Cortex of kidney (tissue), 1 donor: Measurements from ENCODE around the gene RPL3.

Source experiments
- DNase-seq: peaks from one replicate; lab custom pipeline; 2025; lab: John Stamatoyannopoulos, UW

RPL3 gene

DNA sequence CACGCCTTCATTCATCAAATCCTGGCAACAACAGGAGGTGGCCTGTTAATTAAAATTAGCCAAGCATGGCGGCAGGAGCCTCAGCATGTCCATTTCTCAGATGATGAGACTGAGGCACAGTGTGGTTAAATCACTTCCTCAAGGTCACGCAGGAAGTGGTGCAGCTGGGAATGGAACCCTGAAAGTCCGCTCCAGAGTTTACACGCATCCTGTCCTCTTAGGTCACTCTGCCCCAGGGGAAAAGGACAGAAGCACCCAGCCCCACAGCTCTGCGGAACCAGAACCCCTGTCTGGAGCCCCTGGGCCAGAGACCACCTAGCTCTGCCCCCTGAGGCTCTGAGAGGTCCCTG, 19.6 kb downstream of the RPL3 start:
- DNase-seq = no peak

DNA sequence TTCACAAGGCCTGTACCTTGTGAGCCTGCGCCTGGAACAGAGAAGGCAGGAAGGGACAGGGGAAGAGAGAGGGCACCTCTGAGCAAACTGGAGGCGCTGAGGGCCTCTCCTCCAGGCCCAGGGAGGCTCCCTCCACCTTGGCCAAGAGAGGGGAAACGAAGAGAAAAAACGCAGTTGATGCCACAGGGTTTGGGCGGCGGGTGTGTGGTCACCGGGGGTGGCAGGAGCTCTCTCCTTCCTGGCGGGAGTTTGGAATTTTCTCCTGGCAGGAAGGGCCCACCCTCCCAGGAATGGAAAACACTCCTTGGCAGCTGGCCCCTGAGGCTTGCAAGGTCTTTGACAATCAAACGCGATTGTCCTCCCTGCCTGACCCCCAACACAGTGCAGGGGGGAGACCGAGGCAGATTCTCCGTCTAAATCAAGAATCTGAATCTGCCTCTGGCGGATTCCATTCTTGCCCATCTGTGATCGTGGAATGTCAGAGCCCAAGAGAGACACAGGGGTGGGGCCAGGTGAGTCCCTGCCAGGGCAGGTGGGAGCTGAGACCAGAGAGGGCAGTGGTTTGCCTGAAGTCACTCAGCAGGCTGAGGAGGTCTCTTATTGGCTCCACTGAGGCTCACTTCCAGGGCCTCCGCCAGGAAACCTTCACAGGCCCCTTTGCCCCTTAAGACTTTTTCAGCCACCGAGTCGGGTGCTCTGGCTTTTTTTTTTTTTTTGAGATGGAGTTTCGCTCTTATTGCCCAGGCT, 21.0 kb downstream of the RPL3 start:
- DNase-seq = no peak

GRCh38 chr22:39297490-39298240, 21.8 kb downstream of the RPL3 start:
- no peak for DNase-seq

- no peak for DNase-seq
Measured at GRCh38 chr22:39296981-39297489, 22.4 kb downstream of the RPL3 start.

DNA sequence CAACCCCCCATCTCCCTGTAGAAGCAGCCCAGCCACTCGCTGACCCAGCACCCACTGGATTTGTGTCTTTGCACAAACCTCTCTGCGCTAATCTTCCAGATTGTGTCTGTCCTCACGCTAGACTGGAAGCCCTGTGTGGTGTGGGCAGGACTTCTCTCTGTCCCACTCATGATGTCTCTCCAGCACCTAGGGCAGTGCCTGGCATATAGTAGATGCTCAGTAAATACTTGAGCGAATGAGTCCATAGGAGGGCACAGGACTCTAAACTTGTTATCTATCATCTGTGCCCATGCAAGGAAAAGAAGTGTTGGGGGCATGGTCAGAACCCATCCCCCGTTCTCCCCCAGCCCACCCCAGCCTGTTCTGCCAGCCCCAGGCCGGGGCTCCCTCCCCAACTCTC, 22.9 kb downstream of the RPL3 start:
- DNase-seq = no peak

DNA sequence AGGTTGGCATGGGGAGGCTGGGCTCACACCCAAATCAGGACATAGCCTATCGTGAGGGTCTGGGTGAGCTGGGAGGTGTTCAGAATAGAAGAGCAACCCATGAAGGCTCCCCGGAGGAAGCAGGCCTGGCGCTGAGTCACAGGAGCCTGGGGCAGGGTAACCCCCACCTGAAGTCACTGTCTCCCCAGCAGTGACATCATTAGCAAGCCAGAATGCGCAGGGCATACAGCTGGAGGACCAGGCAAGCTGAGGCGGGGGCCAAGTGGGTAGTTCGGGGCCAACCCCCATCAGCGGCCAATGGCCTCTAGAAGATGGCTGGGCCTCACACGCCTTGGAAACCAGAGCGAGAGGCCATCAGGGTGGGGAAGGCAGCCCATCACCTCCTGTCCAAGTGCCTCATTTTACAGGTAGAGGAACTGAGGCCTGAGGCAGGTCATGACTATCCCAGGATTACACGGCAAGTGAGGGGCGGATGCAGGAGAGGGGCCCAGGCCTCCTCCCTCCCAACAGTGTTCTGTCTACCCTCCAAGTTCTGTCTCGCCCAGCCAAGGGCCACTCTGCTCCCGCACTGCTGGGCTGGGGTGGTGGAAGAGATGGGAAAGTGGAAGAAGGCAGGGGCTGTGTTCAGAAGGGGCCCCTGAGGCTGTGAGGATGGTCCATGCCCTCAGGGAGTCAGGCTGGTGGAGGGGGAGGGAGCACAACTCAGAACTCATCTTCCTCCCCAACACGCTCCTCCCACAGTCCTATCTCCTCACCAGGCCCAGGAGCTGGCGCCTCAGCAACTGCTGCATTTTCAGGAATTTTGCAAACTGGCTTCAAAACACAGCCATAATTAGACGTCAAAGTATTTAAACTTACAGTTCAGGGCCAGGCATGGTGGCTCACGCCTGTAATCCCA, 24.6 kb downstream of the RPL3 start:
- no peak for DNase-seq

DNA sequence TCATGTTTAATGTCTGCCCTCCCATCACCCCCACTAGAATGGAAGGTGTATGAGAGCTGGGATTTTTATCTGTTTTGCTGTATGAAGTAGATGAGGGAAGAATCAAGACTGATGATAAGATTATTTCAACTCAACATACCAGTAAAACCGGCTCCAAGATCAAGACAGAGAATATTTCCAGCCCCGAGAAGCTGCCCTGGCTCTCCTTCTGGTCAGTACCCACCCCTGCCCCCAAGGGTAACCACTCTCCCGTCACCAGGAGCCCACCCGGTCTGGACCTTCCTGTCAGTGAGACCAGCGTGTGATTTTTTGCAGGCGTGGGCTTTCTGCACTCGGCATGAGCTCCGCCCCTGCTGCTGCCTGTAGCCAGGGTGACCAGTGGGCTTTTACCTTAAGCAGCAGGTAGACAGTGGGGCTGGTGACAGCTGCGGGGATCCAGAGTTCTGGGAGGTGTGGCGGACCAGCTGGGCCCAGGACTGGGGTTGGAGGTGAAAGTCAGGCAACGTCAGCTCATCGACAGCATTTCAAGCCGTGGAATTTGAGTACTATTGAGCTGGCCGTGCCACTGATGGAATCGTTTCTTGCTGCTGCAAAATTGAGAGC, 25.6 kb downstream of the RPL3 start:
- no peak for DNase-seq

GRCh38 chr22:39292561-39293074, 26.8 kb downstream of the RPL3 start:
- DNase-seq = no peak

DNA sequence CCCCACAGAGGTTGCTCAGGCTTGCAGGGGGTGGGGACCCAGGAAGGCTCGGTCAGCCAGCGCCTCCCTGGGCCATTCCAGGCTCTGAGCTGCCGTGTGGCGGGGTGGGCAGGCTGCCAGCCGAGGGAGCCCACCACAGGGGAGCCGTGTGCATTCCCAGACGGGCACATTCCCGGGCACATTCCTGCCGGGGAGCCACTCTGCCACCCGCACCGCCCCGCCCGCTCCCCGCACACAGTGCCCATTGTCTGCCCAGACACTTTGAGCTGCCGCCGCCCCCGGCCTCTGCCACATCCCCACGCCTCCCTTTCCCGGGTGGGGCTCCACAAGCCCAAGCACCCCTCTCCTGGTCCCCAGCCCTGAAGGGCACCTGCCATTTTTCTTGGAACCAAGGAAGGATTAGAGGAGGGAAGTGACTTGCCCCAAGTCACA, 27.4 kb downstream of the RPL3 start:
- no peak for DNase-seq

DNA sequence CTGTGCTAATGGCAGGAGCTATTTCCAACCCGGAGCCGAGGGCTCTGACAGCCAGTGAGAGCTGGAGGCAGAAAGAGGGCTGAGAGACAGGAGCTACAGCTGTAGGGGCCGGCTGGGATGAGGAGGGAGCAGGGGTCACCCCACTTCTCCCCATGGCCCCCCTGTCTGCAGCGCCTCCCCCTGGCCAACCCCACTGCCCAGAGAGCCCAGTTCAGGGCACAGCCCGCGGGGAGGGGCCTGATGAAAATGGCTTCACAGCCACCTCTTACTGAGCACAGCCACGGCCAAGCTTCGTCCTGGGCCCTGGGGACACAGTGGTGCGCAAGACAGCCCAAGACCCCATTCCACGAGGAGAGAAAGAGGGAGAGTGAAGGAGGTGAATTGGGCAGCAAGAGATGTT, 27.9 kb downstream of the RPL3 start:
- no peak for DNase-seq

DNA sequence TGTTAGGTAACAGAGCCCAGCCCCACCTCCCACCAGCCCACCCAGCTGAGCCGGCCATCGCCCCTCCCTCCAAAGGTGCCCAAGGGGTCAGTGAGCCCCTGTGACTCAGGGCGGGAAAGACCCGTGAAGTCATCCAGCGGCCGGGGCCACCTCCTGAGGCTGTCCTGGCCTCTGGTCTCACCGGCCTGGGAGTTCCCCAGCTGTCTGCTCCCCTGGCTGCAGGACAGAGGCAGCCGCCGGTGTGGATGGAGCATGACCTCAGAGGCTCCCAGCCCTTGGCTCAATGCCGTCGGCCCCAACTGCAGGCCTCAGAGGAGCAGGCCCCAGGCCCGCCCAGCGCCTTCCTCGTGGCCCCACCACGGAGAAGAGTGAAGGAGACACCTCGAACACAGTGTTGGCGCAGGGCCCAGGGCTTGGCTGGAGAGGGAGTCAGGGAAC, 28.7 kb downstream of the RPL3 start:
- no peak for DNase-seq

GRCh38 chr22:39289975-39290720, 29.3 kb downstream of the RPL3 start:
- no peak for DNase-seq

DNA sequence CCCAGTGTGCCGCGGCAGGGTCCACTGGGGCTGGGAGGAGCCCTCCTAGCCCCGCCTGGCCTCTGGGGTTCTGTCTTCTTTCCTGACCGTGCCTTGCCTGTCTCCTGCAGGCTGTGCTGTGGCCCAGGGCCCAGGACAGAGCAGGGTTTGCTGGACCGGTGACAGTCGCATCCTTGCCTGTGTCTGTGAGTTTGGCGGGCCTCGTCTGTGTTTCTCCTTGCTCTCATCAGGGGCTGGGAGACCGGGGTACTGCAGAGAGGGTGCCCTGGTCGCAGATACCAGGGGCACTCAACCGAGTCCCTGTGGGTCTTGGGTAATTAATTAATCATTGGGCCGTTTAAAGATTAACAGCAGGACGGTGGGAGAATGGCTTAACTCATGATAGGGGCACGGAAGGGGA, 29.9 kb downstream of the RPL3 start:
- DNase-seq = no peak

GRCh38 chr22:39288135-39288898, 31.1 kb downstream of the RPL3 start:
- no peak for DNase-seq

DNA sequence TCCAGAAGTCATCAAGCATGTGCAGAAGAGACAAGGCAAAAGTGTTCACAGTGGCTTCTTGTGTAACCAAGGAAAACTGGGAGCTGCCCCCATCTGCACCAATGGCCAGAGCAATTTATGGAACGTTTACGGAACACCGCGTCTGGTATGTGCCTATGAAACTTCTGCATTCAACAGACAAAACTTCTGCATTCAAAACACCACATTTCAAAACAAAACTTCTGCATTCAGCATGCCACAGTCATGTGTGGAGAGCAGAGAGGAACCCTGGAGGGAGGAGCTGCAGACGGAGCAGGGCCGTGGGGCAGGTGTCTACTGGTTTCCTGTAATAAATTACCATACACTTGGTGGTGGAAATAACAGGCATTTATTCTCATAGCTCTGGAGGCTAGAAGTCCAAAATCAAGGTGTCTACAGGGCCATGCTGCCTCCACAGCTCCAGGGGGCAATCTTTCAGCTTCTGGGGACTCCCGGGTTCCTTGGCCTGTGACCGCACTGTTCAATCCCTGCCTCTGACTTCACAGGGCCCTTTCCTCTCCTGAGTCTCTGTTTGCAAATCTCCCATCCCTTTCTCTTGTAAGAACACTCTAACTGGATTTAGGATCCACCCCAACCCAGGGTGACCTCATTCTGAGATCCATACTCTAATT, 32.2 kb downstream of the RPL3 start:
- DNase-seq = no peak

DNA sequence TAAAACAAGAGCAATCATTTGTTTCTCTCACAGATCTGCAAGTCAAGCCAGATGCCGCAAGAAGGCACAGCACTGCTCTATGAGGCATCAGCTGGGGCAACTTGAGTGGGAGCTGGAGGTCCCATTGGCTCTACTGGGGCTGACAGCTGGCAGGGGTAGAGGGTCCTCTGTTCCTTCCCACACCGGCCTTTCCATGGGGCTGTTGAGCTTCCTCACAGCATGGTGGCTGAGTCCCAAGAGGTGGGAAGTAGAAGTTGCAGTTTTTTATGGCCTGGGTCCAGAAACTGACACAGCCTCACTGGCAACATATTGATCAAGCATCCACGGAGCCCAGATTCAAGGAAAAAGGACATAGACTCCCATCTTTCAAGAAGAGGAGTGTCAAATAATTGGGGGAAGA, 34.4 kb downstream of the RPL3 start:
- no peak for DNase-seq

- DNase-seq = no peak
Measured at GRCh38 chr22:39284142-39284980, 35.1 kb downstream of the RPL3 start.

DNA sequence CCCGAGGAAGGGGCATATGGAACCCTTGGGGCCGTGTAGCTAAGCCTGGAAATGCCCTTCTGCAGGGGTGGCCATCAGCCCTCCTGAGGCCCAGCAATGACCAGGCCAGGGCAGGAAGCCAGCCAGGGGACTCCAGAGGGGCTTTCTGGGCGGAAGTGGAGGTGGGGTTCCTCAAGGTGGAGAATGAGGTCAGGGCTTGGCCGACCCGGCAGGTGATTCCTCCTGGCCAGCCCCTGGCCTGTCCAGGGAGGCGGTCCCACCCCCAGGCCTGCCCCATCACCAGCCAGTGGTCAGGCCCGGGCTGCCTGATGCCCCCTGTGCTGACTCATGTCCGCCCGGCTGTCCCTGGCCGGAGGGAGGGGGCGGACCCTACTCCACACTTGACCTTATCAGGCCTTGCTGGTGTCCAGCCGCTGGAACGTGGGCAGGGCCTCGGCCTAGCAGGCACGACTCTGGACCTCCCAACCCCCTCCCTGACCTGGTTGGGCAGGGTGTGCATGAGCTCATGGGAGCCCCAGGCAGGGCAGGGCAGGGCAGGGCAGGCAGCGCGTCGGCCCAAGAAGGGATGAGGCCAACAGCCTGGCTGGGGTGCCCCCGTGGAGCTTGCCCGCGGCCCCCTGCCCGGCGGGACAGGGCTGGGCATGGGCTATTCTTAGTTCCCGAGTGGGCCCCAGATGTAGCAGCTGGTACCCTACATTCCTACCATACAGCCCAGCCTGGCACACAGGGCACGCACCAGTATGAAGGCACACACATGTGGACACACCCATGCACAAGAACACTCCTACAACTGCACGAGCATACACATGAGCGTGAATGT, 35.9 kb downstream of the RPL3 start:
- DNase-seq = no peak
